HUES64 (cell line): ENCODE measurements around the gene YBX1.
"Not testable (repeated sequence)": the region's sequence is repeated elsewhere in the genome, so short reads cannot be mapped to it uniquely, and the experiment has no call there.

Experiments used
- H3K27ac ChIP-seq: 2 replicates; pipeline ENCODE4 v1.7.0; 2013; ENCODE audit warnings: low read depth, low read length, inconsistent platforms
- H3K27me3 ChIP-seq: 2 replicates; pipeline ENCODE4 v1.6.1; 2013; ENCODE audit warnings: mild to moderate bottlenecking, low read length; ENCODE audit not compliant: insufficient read depth
- H3K36me3 ChIP-seq: 2 replicates; pipeline ENCODE4 v1.6.1; 2013; ENCODE audit warnings: mild to moderate bottlenecking, low read length; ENCODE audit not compliant: insufficient read depth
- H3K4me1 ChIP-seq: 2 replicates; pipeline ENCODE4 v1.6.1; 2013; ENCODE audit warnings: mild to moderate bottlenecking, low read length, moderate library complexity; ENCODE audit not compliant: insufficient read depth
- H3K4me3 ChIP-seq: 2 replicates; pipeline ENCODE4 v1.5.1; 2013; ENCODE audit warnings: mild to moderate bottlenecking, low read length, moderate library complexity
- H3K9ac ChIP-seq: 2 replicates; pipeline ENCODE4 v1.6.1; 2013; ENCODE audit warnings: mild to moderate bottlenecking, low read depth, low read length
- H3K9me3 ChIP-seq: 2 replicates; pipeline ENCODE4 v1.6.1; 2013; ENCODE audit warnings: low read depth, low read length; ENCODE audit not compliant: insufficient read depth
- WGBS: fragments of 150-250, 120-280 bp; methylation state at CpG from one replicate; pipeline ENCODE4 v1.1.7; 2013; ENCODE audit warnings: missing lambda C conversion rate; 5-methylcytosine and 5-hydroxymethylcytosine counted together

Gene YBX1

DNA sequence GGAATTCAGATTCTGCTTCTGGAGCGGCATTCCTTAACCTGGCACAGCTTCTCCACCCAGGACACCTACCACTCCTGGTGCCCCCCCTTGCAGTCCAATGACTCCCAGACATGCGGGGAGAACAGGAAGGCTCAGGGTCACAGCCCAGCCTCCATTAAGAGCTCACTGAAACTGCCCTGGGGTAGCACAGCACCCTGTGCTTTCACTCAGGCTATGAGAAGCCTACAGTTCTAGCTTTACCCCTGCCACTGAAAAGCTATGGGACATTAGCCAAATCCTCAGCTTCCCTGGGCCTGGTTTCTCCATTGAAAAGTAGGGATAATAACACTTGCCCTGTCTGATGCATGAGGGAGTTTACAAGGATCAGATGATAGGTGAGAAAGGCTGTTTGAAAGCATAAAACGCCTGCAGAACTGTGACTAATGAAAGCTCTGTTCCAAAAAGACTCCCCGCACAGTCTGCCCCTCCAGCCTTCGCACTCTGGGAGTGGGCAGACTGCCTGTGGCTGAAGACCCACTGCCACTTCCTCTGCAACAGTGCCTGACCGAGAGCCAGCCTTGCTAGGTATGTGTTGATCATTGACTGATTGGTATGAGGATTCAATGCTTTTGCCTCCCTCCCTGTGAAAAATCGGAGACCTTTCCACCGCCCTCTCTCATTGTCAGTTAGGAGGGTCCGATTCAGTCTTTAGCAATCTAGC is 60.5 kb downstream of the YBX1 start:
- Histone ChIP-seq H3K4me1 (peaks cover 36% of the 10 kb centered on the region), H3K9me3 (no peaks in the 10 kb centered on the region), H3K4me3 (no peak overlapping the region), H3K27me3 (no peaks in the 10 kb centered on the region), H3K27ac (no peak overlapping the region), H3K36me3 (peaks cover 19% of the 10 kb centered on the region), H3K9ac (no peak overlapping the region)
- WGBS, result 88% methylated on average over 9 of the region's 9 CpGs

DNA sequence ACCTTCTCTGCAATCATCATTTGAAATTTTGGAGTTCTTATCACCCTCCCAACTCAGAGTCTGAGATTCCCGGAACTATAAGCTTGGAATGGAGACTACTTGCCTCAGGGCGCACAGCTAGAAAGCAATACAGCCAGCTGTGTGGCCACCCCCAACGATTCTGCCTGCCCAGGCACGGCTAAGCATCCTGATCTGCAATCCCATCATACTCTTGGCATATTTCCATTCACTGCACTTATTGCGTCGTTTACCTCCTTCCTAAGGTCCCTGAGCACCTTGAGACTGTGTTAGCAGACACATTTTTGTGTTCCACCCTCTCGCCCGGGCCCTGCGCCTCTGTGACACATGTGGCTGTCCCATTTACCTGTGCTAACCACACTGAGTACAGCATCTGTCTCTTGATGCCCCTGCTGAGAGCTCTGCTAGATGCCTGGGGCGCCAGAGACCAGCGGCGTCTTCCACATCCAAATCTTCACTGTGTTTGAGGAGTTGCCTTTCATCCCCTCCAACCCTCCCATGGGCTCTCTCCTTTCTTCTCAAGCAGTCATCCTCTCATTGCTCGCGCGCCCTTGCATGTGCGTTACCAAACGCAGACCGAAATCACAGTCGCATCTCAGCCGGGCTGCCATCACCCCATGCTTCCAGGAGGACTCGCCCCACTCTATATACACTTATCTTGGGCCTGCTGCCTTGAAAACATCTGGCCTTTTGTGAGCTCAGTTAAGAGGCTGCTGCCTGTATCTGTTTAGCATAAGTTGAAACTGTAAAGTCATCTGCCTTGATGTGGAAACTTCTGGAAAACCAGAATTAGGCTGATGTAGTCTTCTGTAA is 61.3 kb downstream of the YBX1 start:
- Histone ChIP-seq H3K4me3 (no peak overlapping the region), H3K27me3 (no peaks in the 10 kb centered on the region), H3K9me3 (no peaks in the 10 kb centered on the region), H3K4me1 (peaks cover 36% of the 10 kb centered on the region), H3K27ac (no peak overlapping the region), H3K36me3 (peaks cover 26% of the 10 kb centered on the region), H3K9ac (no peak overlapping the region)
- WGBS, result 82% methylated on average over 21 of the region's 21 CpGs

DNA sequence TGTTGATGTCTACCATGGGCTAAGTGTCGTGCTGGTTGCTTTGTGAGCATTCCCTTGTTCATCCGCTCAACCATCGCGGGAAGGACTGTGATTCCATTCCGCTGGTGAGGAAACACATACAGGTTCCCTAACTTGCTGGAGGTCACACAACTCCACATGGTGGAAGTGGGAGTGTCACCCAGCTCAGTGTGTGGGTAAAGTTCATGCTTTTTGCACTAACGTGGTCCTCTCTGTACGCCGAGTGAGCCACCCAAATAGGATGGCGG is 61.9 kb downstream of the YBX1 start:
- H3K27me3 ChIP-seq, result no peaks in the 10 kb centered on the region
- no peak overlapping the region for H3K9ac ChIP-seq
- WGBS, result 95% methylated on average over 9 of the region's 9 CpGs
- peaks cover 32% of the 10 kb centered on the region for H3K4me1 ChIP-seq
- no peak overlapping the region for H3K27ac ChIP-seq
- no peak overlapping the region for H3K4me3 ChIP-seq
- no peaks in the 10 kb centered on the region for H3K9me3 ChIP-seq
- H3K36me3 ChIP-seq, result peaks cover 31% of the 10 kb centered on the region

DNA sequence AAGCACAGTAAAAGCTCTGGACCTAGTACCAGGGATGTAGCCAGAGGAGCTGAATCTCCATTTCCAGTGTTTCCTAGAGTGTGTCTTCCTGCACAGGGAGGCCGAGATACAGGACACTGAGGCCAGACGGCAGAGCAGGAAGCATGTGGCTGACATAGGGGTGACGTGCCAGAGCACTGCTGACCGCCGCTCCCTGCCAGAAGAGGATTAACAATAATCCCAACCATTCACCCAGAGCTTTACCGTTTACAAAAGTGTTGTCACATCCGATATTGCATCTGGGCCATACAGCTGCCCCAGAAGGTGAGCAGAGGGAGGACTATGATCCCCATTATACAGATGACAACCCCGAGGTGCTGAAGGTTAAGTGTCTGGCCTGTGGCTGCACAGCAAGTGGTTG is 63.6 kb downstream of the YBX1 start:
- 94% methylated on average over 8 of the region's 8 CpGs for WGBS
- Histone ChIP-seq H3K36me3 (peaks cover 43% of the 10 kb centered on the region), H3K27ac (no peak overlapping the region)

DNA sequence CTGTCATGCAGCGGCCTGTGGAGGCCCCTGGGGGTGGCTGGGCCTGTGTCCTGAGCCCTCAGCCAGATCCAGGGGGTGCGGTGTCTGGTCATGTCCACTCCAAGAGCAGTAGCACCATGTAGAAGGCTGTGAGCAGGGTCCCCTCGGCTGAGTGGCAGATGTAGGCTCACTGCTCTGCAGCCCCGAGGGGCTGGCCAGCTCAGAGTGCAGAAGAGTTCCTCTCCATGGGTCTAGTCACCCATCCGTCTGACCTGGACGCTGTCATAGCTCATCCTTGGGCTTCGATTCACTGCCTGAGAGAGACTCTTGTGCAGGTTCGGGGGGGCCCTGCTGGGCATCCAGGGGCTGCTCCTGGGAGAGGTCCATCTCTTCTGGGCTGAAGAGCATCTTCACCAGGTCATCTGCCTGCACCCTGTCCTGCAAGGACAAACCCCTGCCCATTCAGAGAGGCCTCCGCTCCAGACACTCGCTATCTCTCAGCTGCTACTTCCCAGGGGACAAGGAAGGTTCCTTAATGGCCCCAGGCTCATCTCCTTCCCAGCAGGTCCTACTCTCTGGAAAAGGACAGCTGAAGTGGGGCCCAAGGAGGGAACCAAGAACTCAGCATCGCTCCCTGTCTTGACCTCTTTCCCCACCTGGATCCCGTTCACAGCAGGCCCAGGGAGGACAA is 64.4 kb downstream of the YBX1 start:
- Histone ChIP-seq H3K9me3 (peaks cover under 1% of the 10 kb centered on the region; the same call in 1 of the 2 replicates), H3K27ac (no peak overlapping the region), H3K27me3 (no peaks in the 10 kb centered on the region), H3K4me1 (peaks cover 11% of the 10 kb centered on the region; the same call in 1 of the 2 replicates), H3K4me3 (no peak overlapping the region), H3K9ac (no peak overlapping the region), H3K36me3 (peaks cover 45% of the 10 kb centered on the region)
- WGBS, result 96% methylated on average over 12 of the region's 12 CpGs

More for the DNA sequence above, 63.6 kb downstream of the YBX1 start:
- no peaks in the 10 kb centered on the region for H3K9me3 ChIP-seq
- H3K9ac ChIP-seq, result no peak overlapping the region
- peaks cover 17% of the 10 kb centered on the region for H3K4me1 ChIP-seq
- H3K27me3 ChIP-seq, result no peaks in the 10 kb centered on the region
- no peak overlapping the region for H3K4me3 ChIP-seq

DNA sequence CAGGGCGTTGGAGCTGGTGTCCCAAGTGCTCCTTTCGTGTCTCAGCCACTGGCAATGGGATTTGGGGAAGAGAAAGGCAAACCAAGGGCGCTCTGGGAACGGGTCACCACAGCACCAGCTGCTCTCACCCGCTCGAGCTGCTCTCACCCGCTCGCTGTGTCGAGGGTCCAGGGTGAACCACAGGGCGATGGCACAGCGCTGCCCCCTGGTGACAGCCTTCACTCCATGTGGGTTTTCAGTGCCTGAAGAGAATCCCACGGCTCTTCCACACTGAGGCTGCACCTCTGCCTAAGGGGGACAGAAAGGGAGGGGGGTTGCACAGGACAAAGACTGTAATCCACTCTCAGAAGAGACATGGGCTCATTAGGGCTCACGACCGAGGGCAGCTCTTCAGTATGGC is 64.9 kb downstream of the YBX1 start:
- Histone ChIP-seq H3K4me1 (0 out of 2 replicates have a peak, but pooled peaks cover 6% of the 10 kb centered on the region), H3K9me3 (peaks cover 4% of the 10 kb centered on the region; the same call in 1 of the 2 replicates), H3K27ac (no peak overlapping the region), H3K4me3 (no peak overlapping the region), H3K36me3 (peaks cover 50% of the 10 kb centered on the region), H3K27me3 (no peaks in the 10 kb centered on the region), H3K9ac (no peak overlapping the region)
- 72% methylated on average over 14 of the region's 14 CpGs for whole genome bisulfite sequencing

DNA sequence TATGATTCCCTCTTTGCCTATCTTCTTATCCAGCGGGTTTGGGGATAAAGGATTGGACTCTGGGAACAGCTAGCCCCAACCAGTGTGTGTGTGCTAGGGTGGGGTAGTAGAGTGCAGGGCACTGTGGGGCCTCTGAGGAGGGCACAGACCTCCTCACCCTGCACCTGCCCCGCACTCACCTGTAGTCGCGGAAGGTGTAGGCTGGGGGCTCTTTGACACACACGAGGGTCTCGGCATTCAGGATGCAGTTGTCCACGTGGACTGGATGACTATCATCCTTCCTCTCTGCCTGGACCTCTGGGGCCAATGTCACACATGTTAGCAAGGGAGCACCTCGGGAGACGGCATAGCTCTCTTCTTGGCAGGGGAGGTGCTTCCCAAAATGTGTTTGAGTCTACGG is 65.8 kb downstream of the YBX1 start:
- 96% methylated on average over 10 of the region's 10 CpGs for WGBS
- Histone ChIP-seq H3K36me3 (peaks cover 59% of the 10 kb centered on the region), H3K4me3 (no peak overlapping the region), H3K9ac (no peak overlapping the region), H3K27ac (no peak overlapping the region), H3K4me1 (0 out of 2 replicates have a peak, but pooled peaks cover 6% of the 10 kb centered on the region), H3K27me3 (no peaks in the 10 kb centered on the region), H3K9me3 (peaks cover 4% of the 10 kb centered on the region; the same call in 1 of the 2 replicates)

DNA sequence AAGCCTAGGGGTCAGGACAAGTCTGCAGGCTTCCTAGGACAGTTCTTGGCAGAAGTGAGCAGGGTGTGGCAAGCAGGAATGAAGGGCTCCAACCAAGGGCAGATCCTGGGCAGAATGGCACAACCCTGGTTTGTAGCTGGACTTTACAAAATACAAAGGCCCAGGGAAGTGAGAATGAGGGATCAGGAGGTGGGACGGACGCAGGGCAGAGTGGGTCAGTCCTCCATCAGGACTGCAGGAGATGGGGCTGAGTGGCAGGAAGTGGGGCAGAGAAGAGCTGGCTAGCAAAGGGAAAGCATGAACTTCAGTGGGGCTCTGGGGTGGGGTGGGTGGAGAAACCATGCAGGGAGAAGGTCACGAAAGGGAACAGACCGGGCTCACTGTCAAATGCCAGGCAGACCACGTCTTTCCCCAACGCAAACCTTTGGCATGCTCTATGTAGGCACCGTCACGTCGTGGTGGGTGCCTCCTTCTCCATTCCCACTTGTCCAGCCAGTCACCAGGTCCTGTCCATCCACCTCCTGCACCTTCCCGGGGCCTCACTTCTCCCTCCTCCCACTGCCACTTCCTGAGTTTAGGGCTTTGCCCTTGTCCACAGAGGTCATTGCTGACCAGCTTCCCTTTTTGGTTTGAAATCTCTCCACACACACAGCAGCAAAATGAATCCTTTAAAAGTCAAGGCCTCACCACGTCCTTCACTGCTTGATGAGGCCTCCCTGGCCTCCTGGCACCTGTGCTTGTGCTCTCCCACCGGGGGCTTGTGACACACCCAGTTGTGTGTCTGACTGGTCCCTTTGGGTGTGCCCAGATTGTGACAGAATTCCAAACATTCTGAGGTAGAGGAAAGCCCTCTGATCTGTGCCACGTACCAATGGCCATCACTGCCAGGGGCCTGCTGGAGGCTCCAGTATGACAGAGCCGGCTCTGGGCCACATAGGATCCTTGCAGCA is 66.5 kb downstream of the YBX1 start:
- 93% methylated on average over 14 of the region's 14 CpGs for WGBS
- no peak overlapping the region for H3K9ac ChIP-seq
- H3K27me3 ChIP-seq, result no peaks in the 10 kb centered on the region
- peaks cover 4% of the 10 kb centered on the region; the same call in 1 of the 2 replicates for H3K9me3 ChIP-seq
- no peaks in the 10 kb centered on the region for H3K4me1 ChIP-seq
- no peak overlapping the region for H3K27ac ChIP-seq
- no peak overlapping the region for H3K4me3 ChIP-seq
- H3K36me3 ChIP-seq, result peaks cover 66% of the 10 kb centered on the region

DNA sequence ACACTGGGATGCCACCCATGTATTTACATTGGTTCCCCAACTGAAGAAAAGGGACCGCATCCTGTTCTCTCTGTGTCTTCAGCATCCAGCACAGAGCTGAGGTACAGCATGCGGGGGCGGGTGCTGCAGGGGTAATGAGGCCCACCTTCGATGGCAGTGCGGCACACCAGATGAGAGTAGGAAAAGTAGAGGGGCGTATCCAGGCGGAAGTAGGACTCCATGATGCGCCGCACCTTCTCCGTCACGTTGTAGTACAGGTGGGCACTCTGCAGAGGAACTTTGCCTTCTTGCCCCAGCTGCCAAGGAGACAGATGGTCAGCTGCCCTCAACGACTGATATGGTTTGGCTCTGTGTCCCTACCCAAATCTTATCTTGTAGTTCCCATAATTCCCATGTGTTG is 67.8 kb downstream of the YBX1 start:
- Histone ChIP-seq H3K27ac (no peak overlapping the region), H3K9ac (no peak overlapping the region), H3K27me3 (no peaks in the 10 kb centered on the region), H3K4me1 (no peaks in the 10 kb centered on the region), H3K36me3 (peaks cover 79% of the 10 kb centered on the region), H3K4me3 (no peak overlapping the region), H3K9me3 (peaks cover 4% of the 10 kb centered on the region; the same call in 1 of the 2 replicates)
- 97% methylated on average over 12 of the region's 12 CpGs for WGBS

DNA sequence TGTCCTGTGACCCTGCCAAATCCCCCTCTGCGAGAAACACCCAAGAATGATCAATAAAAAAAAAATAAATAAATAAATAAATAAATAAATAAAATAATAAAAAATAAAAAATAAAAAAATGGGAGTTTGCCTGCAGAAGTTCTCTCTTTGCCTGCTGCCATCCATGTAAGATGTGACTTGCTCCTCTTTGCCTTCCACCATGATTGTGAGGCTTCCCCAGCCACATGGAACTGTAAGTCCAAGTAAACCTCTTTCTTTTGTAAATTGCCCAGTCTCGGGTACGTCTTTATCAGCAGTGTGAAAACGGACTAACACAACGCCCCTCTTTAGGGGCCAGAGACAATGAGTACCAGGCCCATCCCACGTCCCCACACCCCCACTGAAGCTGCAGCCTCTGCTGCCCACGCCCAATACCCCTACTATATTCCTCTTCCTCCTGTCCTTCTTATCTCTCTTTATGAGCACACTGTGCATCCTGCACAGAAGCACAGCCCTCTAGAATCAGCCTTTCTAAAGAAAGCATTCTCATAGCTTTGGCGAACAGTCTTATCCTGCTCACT is 69.4 kb downstream of the YBX1 start:
- H3K4me3 ChIP-seq, H3K27ac ChIP-seq, H3K27me3 ChIP-seq, H3K9me3 ChIP-seq, H3K9ac ChIP-seq, H3K4me1 ChIP-seq: not testable (repeated sequence)
- 93% methylated on average over 7 of the region's 8 CpGs for WGBS
- H3K36me3 ChIP-seq, result peaks cover 84% of the 10 kb centered on the region
